ENCODE data around the gene CCDC80.

The CCDC80 gene

DNA sequence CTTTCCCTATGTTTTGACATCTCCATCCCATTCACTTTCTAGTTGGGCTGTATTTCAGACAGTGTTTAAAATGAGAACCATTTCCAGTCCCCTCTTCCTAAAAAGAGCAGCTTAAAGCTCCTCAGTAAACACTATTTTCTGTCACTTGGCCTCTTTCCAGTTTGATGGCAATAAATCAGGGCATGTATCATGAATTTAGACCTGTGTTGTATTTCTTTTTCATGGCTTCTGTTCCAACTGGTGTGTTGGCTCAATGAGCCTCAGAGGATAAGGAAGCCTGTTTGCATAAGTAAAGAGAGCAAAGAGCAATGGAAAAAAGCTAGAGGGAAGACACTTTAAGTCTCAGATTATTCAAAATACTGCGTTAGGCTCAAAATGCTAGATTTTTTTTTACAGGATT is 7.2 kb downstream of the CCDC80 start:
- WGBS, 2 experiments = 33 to 44% methylated on average over 1 of the region's 1 CpG
- H3K9me3 ChIP-seq (ENCODE audit: control insufficient read depth, low read length) = no peaks in the 10 kb centered on the region
- H3K36me3 ChIP-seq (ENCODE audit: control insufficient read depth, insufficient read depth, low read length) = no peaks in the 10 kb centered on the region
- no peaks in the 10 kb centered on the region for H3K27me3 ChIP-seq (ENCODE audit: control insufficient read depth, insufficient read depth, low read length, poor library complexity, severe bottlenecking)
- H3K4me1 ChIP-seq (ENCODE audit: control insufficient read depth, insufficient read depth, low read length) = peaks cover 25% of the 10 kb centered on the region
- H3K4me3 ChIP-seq (ENCODE audit: insufficient read depth, low read depth, low read length) = no peak overlapping the region
- H3K27ac ChIP-seq (ENCODE audit: insufficient read depth, low read depth, low read length, poor library complexity, severe bottlenecking) = no peak overlapping the region

GRCh38 chr3:112633191-112633590 is 7.8 kb downstream of the CCDC80 start:
- WGBS, 2 experiments = 35 to 47% methylated on average over 2 to 3 of the region's 3 CpGs
- no peaks in the 10 kb centered on the region for H3K9me3 ChIP-seq (ENCODE audit: control insufficient read depth, low read length)
- no peaks in the 10 kb centered on the region for H3K36me3 ChIP-seq (ENCODE audit: control insufficient read depth, insufficient read depth, low read length)
- peaks cover 25% of the 10 kb centered on the region for H3K4me1 ChIP-seq (ENCODE audit: control insufficient read depth, insufficient read depth, low read length)
- H3K27me3 ChIP-seq (ENCODE audit: control insufficient read depth, insufficient read depth, low read length, poor library complexity, severe bottlenecking) = no peaks in the 10 kb centered on the region
- H3K4me3 ChIP-seq (ENCODE audit: insufficient read depth, low read depth, low read length) = no peak overlapping the region
- no peak overlapping the region for H3K27ac ChIP-seq (ENCODE audit: insufficient read depth, low read depth, low read length, poor library complexity, severe bottlenecking)

- H3K4me1 ChIP-seq (ENCODE audit: control insufficient read depth, insufficient read depth, low read length) = peaks cover 25% of the 10 kb centered on the region
- no peaks in the 10 kb centered on the region for H3K9me3 ChIP-seq (ENCODE audit: control insufficient read depth, low read length)
- H3K27ac ChIP-seq (ENCODE audit: insufficient read depth, low read depth, low read length, poor library complexity, severe bottlenecking) = no peak overlapping the region
- no peaks in the 10 kb centered on the region for H3K27me3 ChIP-seq (ENCODE audit: control insufficient read depth, insufficient read depth, low read length, poor library complexity, severe bottlenecking)
- WGBS, 2 experiments = 19 to 24% methylated on average over 4 of the region's 4 CpGs
- H3K36me3 ChIP-seq (ENCODE audit: control insufficient read depth, insufficient read depth, low read length) = no peaks in the 10 kb centered on the region
- no peak overlapping the region for H3K4me3 ChIP-seq (ENCODE audit: insufficient read depth, low read depth, low read length)
Measured at GRCh38 chr3:112632596-112632995, 8.3 kb downstream of the CCDC80 start.

- Histone ChIP-seq H3K27ac (ENCODE audit: insufficient read depth, low read depth, low read length, poor library complexity, severe bottlenecking) (no peak overlapping the region), H3K4me3 (ENCODE audit: insufficient read depth, low read depth, low read length) (no peak overlapping the region), H3K9me3 (ENCODE audit: control insufficient read depth, low read length) (no peaks in the 10 kb centered on the region), H3K27me3 (ENCODE audit: control insufficient read depth, insufficient read depth, low read length, poor library complexity, severe bottlenecking) (no peaks in the 10 kb centered on the region), H3K36me3 (ENCODE audit: control insufficient read depth, insufficient read depth, low read length) (no peaks in the 10 kb centered on the region), H3K4me1 (ENCODE audit: control insufficient read depth, insufficient read depth, low read length) (peaks cover 25% of the 10 kb centered on the region)
- 90 to 95% methylated on average over 3 of the region's 3 CpGs for whole genome bisulfite sequencing, 2 experiments
Measured at GRCh38 chr3:112631257-112631656, 9.7 kb downstream of the CCDC80 start.

DNA sequence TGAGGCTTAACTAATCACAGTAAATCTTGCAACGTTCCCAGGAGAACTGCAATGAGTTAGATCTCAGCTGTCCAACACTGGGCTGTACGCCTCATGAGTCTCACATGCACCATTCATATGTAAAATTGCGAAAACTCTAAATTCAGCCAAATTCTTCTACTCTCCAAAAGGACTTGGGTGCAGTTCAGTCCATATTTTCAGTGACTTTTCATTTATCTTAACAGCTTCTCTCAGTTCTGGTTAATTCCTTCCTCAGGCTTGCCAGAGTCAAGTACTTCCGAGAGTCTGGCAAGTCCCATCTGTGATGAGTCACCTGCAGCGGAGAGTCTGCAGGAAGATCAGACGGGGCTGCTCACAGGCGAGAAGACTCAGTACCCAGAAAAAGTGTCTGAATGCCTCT is 11.5 kb downstream of the CCDC80 start:
- Histone ChIP-seq H3K4me1 (ENCODE audit: control insufficient read depth, insufficient read depth, low read length) (peaks cover 17% of the 10 kb centered on the region), H3K27ac (ENCODE audit: insufficient read depth, low read depth, low read length, poor library complexity, severe bottlenecking) (no peak overlapping the region), H3K9me3 (ENCODE audit: control insufficient read depth, low read length) (no peaks in the 10 kb centered on the region), H3K36me3 (ENCODE audit: control insufficient read depth, insufficient read depth, low read length) (no peaks in the 10 kb centered on the region), H3K4me3 (ENCODE audit: insufficient read depth, low read depth, low read length) (no peak overlapping the region), H3K27me3 (ENCODE audit: control insufficient read depth, insufficient read depth, low read length, poor library complexity, severe bottlenecking) (no peaks in the 10 kb centered on the region)
- WGBS, 2 experiments = 85 to 89% methylated on average over 7 of the region's 7 CpGs

GRCh38 chr3:112627919-112628466 is 12.9 kb downstream of the CCDC80 start:
- Histone ChIP-seq H3K4me1 (ENCODE audit: control insufficient read depth, insufficient read depth, low read length) (peaks cover 10% of the 10 kb centered on the region), H3K36me3 (ENCODE audit: control insufficient read depth, insufficient read depth, low read length) (no peaks in the 10 kb centered on the region)

GRCh38 chr3:112627419-112627818 is 13.5 kb downstream of the CCDC80 start:
- no peak overlapping the region for H3K4me3 ChIP-seq (ENCODE audit: insufficient read depth, low read depth, low read length)
- no peaks in the 10 kb centered on the region for H3K36me3 ChIP-seq (ENCODE audit: control insufficient read depth, insufficient read depth, low read length)
- WGBS, 2 experiments = 91% methylated on average over 4 of the region's 4 CpGs
- no peak overlapping the region for H3K27ac ChIP-seq (ENCODE audit: insufficient read depth, low read depth, low read length, poor library complexity, severe bottlenecking)
- H3K9me3 ChIP-seq (ENCODE audit: control insufficient read depth, low read length) = no peaks in the 10 kb centered on the region
- peaks cover 6% of the 10 kb centered on the region for H3K4me1 ChIP-seq (ENCODE audit: control insufficient read depth, insufficient read depth, low read length)
- H3K27me3 ChIP-seq (ENCODE audit: control insufficient read depth, insufficient read depth, low read length, poor library complexity, severe bottlenecking) = no peaks in the 10 kb centered on the region

More at GRCh38 chr3:112627919-112628466, 12.9 kb downstream of the CCDC80 start:
- WGBS, 2 experiments = 77 to 89% methylated on average over 1 of the region's 1 CpG
- Histone ChIP-seq H3K27me3 (ENCODE audit: control insufficient read depth, insufficient read depth, low read length, poor library complexity, severe bottlenecking) (no peaks in the 10 kb centered on the region), H3K9me3 (ENCODE audit: control insufficient read depth, low read length) (no peaks in the 10 kb centered on the region), H3K4me3 (ENCODE audit: insufficient read depth, low read depth, low read length) (no peak overlapping the region), H3K27ac (ENCODE audit: insufficient read depth, low read depth, low read length, poor library complexity, severe bottlenecking) (no peak overlapping the region)

DNA sequence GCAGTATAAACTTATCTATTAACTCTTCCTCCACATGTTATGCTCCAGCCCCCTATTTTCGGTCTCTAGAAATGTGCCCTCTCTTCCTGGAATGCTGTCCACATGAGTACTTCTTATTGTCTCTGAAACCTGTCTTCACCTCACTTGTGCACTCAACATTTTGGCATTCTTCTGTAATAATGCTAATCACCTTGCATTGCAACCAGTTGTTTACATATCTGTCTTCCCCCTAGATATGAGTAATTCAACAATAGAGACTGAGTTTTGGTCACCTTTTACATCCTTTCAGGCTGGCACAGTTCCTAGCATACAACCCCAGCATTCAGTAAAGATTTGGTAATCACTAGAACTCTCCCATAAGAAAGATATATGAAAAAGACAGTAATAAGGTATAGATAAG is 17.2 kb downstream of the CCDC80 start:
- Histone ChIP-seq H3K27ac (ENCODE audit: insufficient read depth, low read depth, low read length, poor library complexity, severe bottlenecking) (no peak overlapping the region), H3K4me3 (ENCODE audit: insufficient read depth, low read depth, low read length) (no peak overlapping the region), H3K4me1 (ENCODE audit: control insufficient read depth, insufficient read depth, low read length) (no peaks in the 10 kb centered on the region), H3K36me3 (ENCODE audit: control insufficient read depth, insufficient read depth, low read length) (no peaks in the 10 kb centered on the region), H3K27me3 (ENCODE audit: control insufficient read depth, insufficient read depth, low read length, poor library complexity, severe bottlenecking) (no peaks in the 10 kb centered on the region), H3K9me3 (ENCODE audit: control insufficient read depth, low read length) (no peaks in the 10 kb centered on the region)
- WGBS, 2 experiments = 93 to 94% methylated on average over 1 of the region's 1 CpG

DNA sequence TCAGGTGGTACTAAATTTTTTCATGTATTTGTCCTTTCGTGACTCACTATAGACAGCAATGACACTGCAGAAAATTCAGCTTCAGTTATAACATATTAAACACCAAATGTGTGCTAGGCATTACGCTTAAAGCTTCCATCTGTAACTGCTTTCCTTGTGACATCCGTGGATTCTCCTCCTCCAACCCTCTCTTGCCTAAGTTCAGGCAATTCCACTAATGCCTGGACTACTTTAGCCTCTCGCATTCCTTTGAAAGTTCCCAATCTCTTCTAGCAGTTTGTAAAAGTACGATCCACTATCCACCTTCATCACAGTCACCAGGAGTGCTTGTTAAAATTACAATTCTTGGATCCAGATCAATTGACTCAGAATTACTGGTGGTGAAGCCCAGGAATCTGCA is 17.7 kb downstream of the CCDC80 start:
- Histone ChIP-seq H3K4me3 (ENCODE audit: insufficient read depth, low read depth, low read length) (no peak overlapping the region), H3K9me3 (ENCODE audit: control insufficient read depth, low read length) (no peaks in the 10 kb centered on the region), H3K27me3 (ENCODE audit: control insufficient read depth, insufficient read depth, low read length, poor library complexity, severe bottlenecking) (no peaks in the 10 kb centered on the region), H3K36me3 (ENCODE audit: control insufficient read depth, insufficient read depth, low read length) (no peaks in the 10 kb centered on the region), H3K27ac (ENCODE audit: insufficient read depth, low read depth, low read length, poor library complexity, severe bottlenecking) (no peak overlapping the region), H3K4me1 (ENCODE audit: control insufficient read depth, insufficient read depth, low read length) (no peaks in the 10 kb centered on the region)
- 89 to 90% methylated on average over 5 of the region's 5 CpGs for WGBS, 2 experiments

- H3K27me3 ChIP-seq (ENCODE audit: control insufficient read depth, insufficient read depth, low read length, poor library complexity, severe bottlenecking) = no peaks in the 10 kb centered on the region
- 100% methylated on average over 2 of the region's 2 CpGs for WGBS, 2 experiments
- no peaks in the 10 kb centered on the region for H3K36me3 ChIP-seq (ENCODE audit: control insufficient read depth, insufficient read depth, low read length)
- H3K9me3 ChIP-seq (ENCODE audit: control insufficient read depth, low read length) = no peaks in the 10 kb centered on the region
- H3K4me1 ChIP-seq (ENCODE audit: control insufficient read depth, insufficient read depth, low read length) = no peaks in the 10 kb centered on the region
- H3K27ac ChIP-seq (ENCODE audit: insufficient read depth, low read depth, low read length, poor library complexity, severe bottlenecking) = no peak overlapping the region
- no peak overlapping the region for H3K4me3 ChIP-seq (ENCODE audit: insufficient read depth, low read depth, low read length)
Measured at GRCh38 chr3:112619295-112619694, 21.6 kb downstream of the CCDC80 start.

- Histone ChIP-seq H3K4me3 (ENCODE audit: insufficient read depth, low read depth, low read length) (no peak overlapping the region), H3K4me1 (ENCODE audit: control insufficient read depth, insufficient read depth, low read length) (no peaks in the 10 kb centered on the region), H3K27me3 (ENCODE audit: control insufficient read depth, insufficient read depth, low read length, poor library complexity, severe bottlenecking) (no peaks in the 10 kb centered on the region), H3K36me3 (ENCODE audit: control insufficient read depth, insufficient read depth, low read length) (no peaks in the 10 kb centered on the region), H3K27ac (ENCODE audit: insufficient read depth, low read depth, low read length, poor library complexity, severe bottlenecking) (no peak overlapping the region), H3K9me3 (ENCODE audit: control insufficient read depth, low read length) (no peaks in the 10 kb centered on the region)
- WGBS, 2 experiments = 95 to 96% methylated on average over 2 of the region's 2 CpGs
Measured at GRCh38 chr3:112617285-112617684, 23.7 kb downstream of the CCDC80 start.

All from ectodermal cell (in vitro differentiated cells).